ENCODE results near the gene ANKDD1B.

DNA sequence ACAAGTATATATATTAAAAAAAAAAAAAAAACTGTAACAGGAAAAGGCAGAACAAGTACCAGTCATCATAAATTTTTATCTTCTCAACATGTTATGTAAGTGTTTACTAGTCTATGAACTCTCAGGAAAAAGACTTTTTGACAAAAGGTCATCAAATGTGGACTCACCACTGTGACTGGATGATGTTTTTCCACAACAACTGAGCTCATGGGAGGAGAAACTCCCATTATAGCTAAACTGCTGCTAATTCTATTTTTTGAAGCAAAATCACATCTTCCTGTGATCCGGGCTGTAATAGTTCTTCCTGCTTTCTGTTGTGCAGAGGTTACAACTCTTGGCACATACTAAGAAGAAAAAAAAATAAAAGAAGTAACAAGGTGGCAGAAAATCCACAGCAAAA lies 66.4 kb downstream of the ANKDD1B start:
- TF ChIP-seq, protein P1, sequence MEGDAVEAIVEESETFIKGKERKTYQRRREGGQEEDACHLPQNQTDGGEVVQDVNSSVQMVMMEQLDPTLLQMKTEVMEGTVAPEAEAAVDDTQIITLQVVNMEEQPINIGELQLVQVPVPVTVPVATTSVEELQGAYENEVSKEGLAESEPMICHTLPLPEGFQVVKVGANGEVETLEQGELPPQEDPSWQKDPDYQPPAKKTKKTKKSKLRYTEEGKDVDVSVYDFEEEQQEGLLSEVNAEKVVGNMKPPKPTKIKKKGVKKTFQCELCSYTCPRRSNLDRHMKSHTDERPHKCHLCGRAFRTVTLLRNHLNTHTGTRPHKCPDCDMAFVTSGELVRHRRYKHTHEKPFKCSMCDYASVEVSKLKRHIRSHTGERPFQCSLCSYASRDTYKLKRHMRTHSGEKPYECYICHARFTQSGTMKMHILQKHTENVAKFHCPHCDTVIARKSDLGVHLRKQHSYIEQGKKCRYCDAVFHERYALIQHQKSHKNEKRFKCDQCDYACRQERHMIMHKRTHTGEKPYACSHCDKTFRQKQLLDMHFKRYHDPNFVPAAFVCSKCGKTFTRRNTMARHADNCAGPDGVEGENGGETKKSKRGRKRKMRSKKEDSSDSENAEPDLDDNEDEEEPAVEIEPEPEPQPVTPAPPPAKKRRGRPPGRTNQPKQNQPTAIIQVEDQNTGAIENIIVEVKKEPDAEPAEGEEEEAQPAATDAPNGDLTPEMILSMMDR (conservative IDR thresholded peaks at IDR 0.05), result no peak
- no peak for TF ChIP-seq ZFX (IDR thresholded peaks at IDR 0.05)

Measured in C4-2B (cell line).